Measurements from ENCODE around the gene GPC4. TPM values are rescaled to one million over a fixed set of nuclear protein-coding genes. Genes with fewer than 3 reads are reported as not detected.

The GPC4 gene
- total RNA-seq, 1 experiment from 2014 or later = 4.7 TPM

- 0 out of 2 replicates have a peak, but pooled peaks cover 3% of the 10 kb centered on the region for H3K9me3 ChIP-seq (ENCODE audit: insufficient read depth, low read depth)
- BruUV-seq (replicated peaks) = no TSS peak
- intact Hi-C loops (cut with micrococcal nuclease; ENCODE audit: unreplicated experiment) = loop anchor here (5.0 to 10.0 kb wide), 2 partner anchors 75 to 252 kb away; no protein-coding TSS in a partner anchor
- H3K9me2 ChIP-seq (ENCODE audit: insufficient read depth) = no peaks in the 10 kb centered on the region
- no peaks in the 10 kb centered on the region for H3F3A ChIP-seq (ENCODE audit: insufficient read depth, low read depth)
- no peak for DNase-seq
- no peak overlapping the region for H3K27ac ChIP-seq
- H2AFZ ChIP-seq = no peak overlapping the region
- H4K20me1 ChIP-seq (ENCODE audit: insufficient read depth) = no peaks in the 10 kb centered on the region
- peaks cover 27% of the 10 kb centered on the region for H3K27me3 ChIP-seq (ENCODE audit: insufficient read depth, low read depth)
- no peak overlapping the region for H3K4me2 ChIP-seq
- ChIA-PET POLR2A (ENCODE audit: unreplicated experiment) (no interaction called here), CTCF (no interaction called here)
- H3K79me2 ChIP-seq (ENCODE audit: low read depth) = no peaks in the 10 kb centered on the region
- H3K4me1 ChIP-seq (replicated peaks; ENCODE audit: insufficient read depth) = peaks cover 5% of the 10 kb centered on the region; the same call in 1 of the 2 replicates
- no peaks in the 10 kb centered on the region for H3K36me3 ChIP-seq (ENCODE audit: low read depth)
- TF ChIP-seq CTCF (conservative IDR thresholded peaks at IDR 0.05) (no peak), EZH2 (IDR thresholded peaks at IDR 0.05; ENCODE audit: low read depth) (no peak)
- H3K4me3 ChIP-seq = no peak overlapping the region
These were observed 2.6 kb downstream of the GPC4 start for GRCh38 chrX:133412665-133413064.

GRCh38 chrX:133412246-133412645, 3.0 kb downstream of the GPC4 start:
- H3F3A ChIP-seq (ENCODE audit: insufficient read depth, low read depth) = no peaks in the 10 kb centered on the region
- no peaks in the 10 kb centered on the region for H4K20me1 ChIP-seq (ENCODE audit: insufficient read depth)
- H3K4me1 ChIP-seq (replicated peaks; ENCODE audit: insufficient read depth) = peaks cover 5% of the 10 kb centered on the region; the same call in 1 of the 2 replicates
- no peak overlapping the region for H3K4me2 ChIP-seq
- no peak overlapping the region for H3K4me3 ChIP-seq
- DNase-seq = no peak
- TF ChIP-seq CTCF (conservative IDR thresholded peaks at IDR 0.05) (no peak), EZH2 (IDR thresholded peaks at IDR 0.05; ENCODE audit: low read depth) (no peak)
- intact Hi-C loops (cut with micrococcal nuclease; ENCODE audit: unreplicated experiment) = loop anchor here (5.0 to 10.0 kb wide), 2 partner anchors 75 to 253 kb away; no protein-coding TSS in a partner anchor
- H3K9me2 ChIP-seq (ENCODE audit: insufficient read depth) = no peaks in the 10 kb centered on the region
- no peaks in the 10 kb centered on the region for H3K36me3 ChIP-seq (ENCODE audit: low read depth)
- H3K27me3 ChIP-seq (ENCODE audit: insufficient read depth, low read depth) = peaks cover 23% of the 10 kb centered on the region
- no peaks in the 10 kb centered on the region for H3K79me2 ChIP-seq (ENCODE audit: low read depth)
- H2AFZ ChIP-seq = no peak overlapping the region
- no TSS peak for BruUV-seq (replicated peaks)
- ChIA-PET POLR2A (ENCODE audit: unreplicated experiment) (no interaction called here), CTCF (no interaction called here)
- no peak overlapping the region for H3K27ac ChIP-seq
- 0 out of 2 replicates have a peak, but pooled peaks cover 3% of the 10 kb centered on the region for H3K9me3 ChIP-seq (ENCODE audit: insufficient read depth, low read depth)

- Histone ChIP-seq H4K20me1 (ENCODE audit: insufficient read depth) (no peaks in the 10 kb centered on the region), H3K27me3 (ENCODE audit: insufficient read depth, low read depth) (peaks cover 14% of the 10 kb centered on the region), H3K36me3 (ENCODE audit: low read depth) (no peaks in the 10 kb centered on the region), H3K27ac (no peak overlapping the region), H3K4me1 (replicated peaks; ENCODE audit: insufficient read depth) (peaks cover 5% of the 10 kb centered on the region; the same call in 1 of the 2 replicates), H3F3A (ENCODE audit: insufficient read depth, low read depth) (no peaks in the 10 kb centered on the region), H3K9me2 (ENCODE audit: insufficient read depth) (no peaks in the 10 kb centered on the region; the same call in 1 of the 2 replicates), H3K4me3 (no peak overlapping the region), H3K79me2 (ENCODE audit: low read depth) (no peaks in the 10 kb centered on the region), H2AFZ (no peak overlapping the region), H3K9me3 (ENCODE audit: insufficient read depth, low read depth) (0 out of 2 replicates have a peak, but pooled peaks cover 3% of the 10 kb centered on the region), H3K4me2 (no peak overlapping the region)
- TF ChIP-seq CTCF (conservative IDR thresholded peaks at IDR 0.05) (no peak), EZH2 (IDR thresholded peaks at IDR 0.05; ENCODE audit: low read depth) (no peak)
- DNase-seq = no peak
- intact Hi-C loops (cut with micrococcal nuclease; ENCODE audit: unreplicated experiment) = loop anchor here (5.0 to 10.0 kb wide), 2 partner anchors 73 to 254 kb away; no protein-coding TSS in a partner anchor
- POLR2A ChIA-PET (ENCODE audit: unreplicated experiment) = no interaction called here
- CTCF ChIA-PET = no interaction called here
- no TSS peak for BruUV-seq (replicated peaks)
These were observed 4.7 kb downstream of the GPC4 start for GRCh38 chrX:133410550-133410949.

Data from PC-9 (cell line).